Cardiac septum (tissue), 1 donor: ENCODE measurements around the gene ARHGEF25. TPM values are rescaled to one million over a fixed set of nuclear protein-coding genes. Genes with fewer than 3 reads are reported as not detected.
"Not testable (repeated sequence)": the region's sequence is repeated elsewhere in the genome, so short reads cannot be mapped to it uniquely, and the experiment has no call there.

Source experiments
- DNase-seq: peaks from one replicate; pipeline ENCODE4 v3.0.0-alpha.2; 2020; ENCODE audit warnings: low spot score
- intact Hi-C: fragments of 100-400 bp; cut with DNase I; formaldehyde crosslinking; loops from one replicate; pipeline ENCODE4 v1.14.0; 2022
- total RNA-seq: library from RNA; stranded (reverse); fragmentation: NEBNext Ultra II Directional; extraction: Animal tissue kit (Norgen Biotek cat#: 25700); gene quantifications from one replicate; pipeline ENCODE4 v1.2.1, GENCODE V29; 2021
- donor health status: DM: no; HTN: no; CAD: no.

Gene ARHGEF25
- total RNA-seq, 1 donor from 2014 or later: 15.0 TPM

GRCh38 chr12:57629897-57630471 lies 18.7 kb downstream of the ARHGEF25 start:
- DNase-seq: peak; percentile 68
- intact Hi-C loops: no loop called here

GRCh38 chr12:57630891-57631433 lies 19.7 kb downstream of the ARHGEF25 start:
- intact Hi-C loops: no loop called here
- DNase-seq: peak; percentile 49

GRCh38 chr12:57631566-57632072 lies 20.4 kb downstream of the ARHGEF25 start:
- intact Hi-C loops: no loop called here
- DNase-seq: peak; percentile 62

- DNase-seq: peak; percentile 74
- intact Hi-C loops: no loop called here
Observed at GRCh38 chr12:57632073-57632957, 21.1 kb downstream of the ARHGEF25 start.

- DNase-seq: peak; percentile 85
- intact Hi-C loops: no loop called here
Observed at GRCh38 chr12:57632958-57633840, 22.0 kb downstream of the ARHGEF25 start, which contains the start of gene B4GALNT1. TSS of gene B4GALNT1 (minus strand) at chr12:57633201. CDS start at chr12:57632132, 1,069 bp downstream.

GRCh38 chr12:57636731-57637130 lies 25.5 kb downstream of the ARHGEF25 start:
- DNase-seq: peak; percentile 36
- intact Hi-C loops: not testable (repeated sequence)

GRCh38 chr12:57637364-57637763 lies 26.1 kb downstream of the ARHGEF25 start:
- peak; percentile 36 for DNase-seq
- intact Hi-C loops: no loop called here

- no peak for DNase-seq
- intact Hi-C loops: no loop called here
Observed at GRCh38 chr12:57638096-57638495, 26.9 kb downstream of the ARHGEF25 start.

- DNase-seq: no peak
- intact Hi-C loops: no loop called here
Observed at GRCh38 chr12:57640175-57641042, 29.2 kb downstream of the ARHGEF25 start.

- intact Hi-C loops: no loop called here
Observed at GRCh38 chr12:57641699-57642442, 30.6 kb downstream of the ARHGEF25 start.

GRCh38 chr12:57645990-57646658 lies 34.9 kb downstream of the ARHGEF25 start:
- intact Hi-C loops, DNase-seq: not testable (repeated sequence)

More at GRCh38 chr12:57641699-57642442, 30.6 kb downstream of the ARHGEF25 start:
- DNase-seq: no peak

GRCh38 chr12:57646659-57647049 lies 35.4 kb downstream of the ARHGEF25 start:
- DNase-seq, intact Hi-C loops: not testable (repeated sequence)

GRCh38 chr12:57654042-57654441 lies 42.8 kb downstream of the ARHGEF25 start:
- DNase-seq: no peak
- intact Hi-C loops: no loop called here

- intact Hi-C loops: no loop called here
- no peak for DNase-seq
Observed at GRCh38 chr12:57655541-57656240, 44.5 kb downstream of the ARHGEF25 start.

- DNase-seq, intact Hi-C loops: not testable (repeated sequence)
Observed at GRCh38 chr12:57656408-57656807, 45.2 kb downstream of the ARHGEF25 start.

- DNase-seq: no peak
- intact Hi-C loops: no loop called here
Observed at GRCh38 chr12:57657744-57658143, 46.5 kb downstream of the ARHGEF25 start.

GRCh38 chr12:57658890-57659289 lies 47.7 kb downstream of the ARHGEF25 start:
- intact Hi-C loops: no loop called here
- no peak for DNase-seq
